ENCODE data around the gene VILL. TPM values are rescaled to one million over a fixed set of nuclear protein-coding genes. Genes with fewer than 3 reads are reported as not detected.

VILL gene
- total RNA-seq, 1 donor from 2014 or later, result 1.5 TPM

- no peak overlapping the region for H2AFZ ChIP-seq (ENCODE audit: low read depth, low read length)
- H3K9ac ChIP-seq (ENCODE audit: low read length), result peak overlapping the region; percentile 88
- H3K27me3 ChIP-seq (ENCODE audit: insufficient read depth, low read length), result no peaks in the 10 kb centered on the region
- peaks cover 9% of the 10 kb centered on the region for H3K4me1 ChIP-seq (ENCODE audit: insufficient read depth, low read length)
- peak overlapping the region; percentile 90 for H3K4me2 ChIP-seq (ENCODE audit: low read length)
- no peaks in the 10 kb centered on the region for H3K9me3 ChIP-seq (ENCODE audit: insufficient read depth, low read depth, low read length)
- peaks cover 24% of the 10 kb centered on the region for H4K20me1 ChIP-seq (ENCODE audit: insufficient read depth, low read length)
- Mint-ChIP-seq H3K27me3 (ENCODE audit: low read depth, unreplicated experiment) (peaks cover 6% of the 10 kb centered on the region), H3K36me3 (ENCODE audit: low read depth, unreplicated experiment) (peaks cover 3% of the 10 kb centered on the region), H3K4me3 (ENCODE audit: unreplicated experiment) (peak overlapping the region; percentile 95), H3K4me1 (ENCODE audit: low read depth, unreplicated experiment) (peaks cover 2% of the 10 kb centered on the region), H3K9me3 (ENCODE audit: unreplicated experiment) (no peaks in the 10 kb centered on the region), H3K27ac (ENCODE audit: unreplicated experiment) (no peak overlapping the region)
- TF ChIP-seq EZH2 (IDR thresholded peaks at IDR 0.05; ENCODE audit: insufficient read depth, low read length) (no peak), CTCF (IDR thresholded peaks at IDR 0.05; ENCODE audit: insufficient read depth, low read depth, low read length) (no peak)
- H3K36me3 ChIP-seq (ENCODE audit: insufficient read depth, low read length), result no peaks in the 10 kb centered on the region
- FAIRE-seq (no peak), DNase-seq (ENCODE audit: low read depth) (no peak)
- no peaks in the 10 kb centered on the region for H3K79me2 ChIP-seq (ENCODE audit: insufficient read depth, low read length)
- no peak overlapping the region for H3K4me3 ChIP-seq (ENCODE audit: insufficient read depth, low read depth, low read length)
- H3K27ac ChIP-seq (ENCODE audit: low read depth, low read length), result no peak overlapping the region
Measured at GRCh38 chr3:38022896-38023709, 32.5 kb downstream of the VILL start.

- DNase-seq (ENCODE audit: low read depth), result no peak
- no peak overlapping the region for H2AFZ ChIP-seq (ENCODE audit: low read depth, low read length)
- Mint-ChIP-seq H3K4me3 (ENCODE audit: unreplicated experiment) (no peak overlapping the region), H3K27me3 (ENCODE audit: low read depth, unreplicated experiment) (peaks cover 16% of the 10 kb centered on the region), H3K4me1 (ENCODE audit: low read depth, unreplicated experiment) (peaks cover 5% of the 10 kb centered on the region), H3K9me3 (ENCODE audit: unreplicated experiment) (no peaks in the 10 kb centered on the region), H3K36me3 (ENCODE audit: low read depth, unreplicated experiment) (no peaks in the 10 kb centered on the region), H3K27ac (ENCODE audit: unreplicated experiment) (no peak overlapping the region)
- H3K36me3 ChIP-seq (ENCODE audit: insufficient read depth, low read length), result no peaks in the 10 kb centered on the region
- H3K27me3 ChIP-seq (ENCODE audit: insufficient read depth, low read length), result no peaks in the 10 kb centered on the region
- H3K9me3 ChIP-seq (ENCODE audit: insufficient read depth, low read depth, low read length), result no peaks in the 10 kb centered on the region
- no peak for FAIRE-seq
- no peak overlapping the region for H3K9ac ChIP-seq (ENCODE audit: low read length)
- H3K4me3 ChIP-seq (ENCODE audit: insufficient read depth, low read depth, low read length), result no peak overlapping the region
- no peak overlapping the region for H3K4me2 ChIP-seq (ENCODE audit: low read length)
- no peak overlapping the region for H3K27ac ChIP-seq (ENCODE audit: low read depth, low read length)
- H4K20me1 ChIP-seq (ENCODE audit: insufficient read depth, low read length), result peaks cover 20% of the 10 kb centered on the region
- TF ChIP-seq CTCF (IDR thresholded peaks at IDR 0.05; ENCODE audit: insufficient read depth, low read depth, low read length), result no peak
- no peak for TF ChIP-seq EZH2 (IDR thresholded peaks at IDR 0.05; ENCODE audit: insufficient read depth, low read length)
- H3K79me2 ChIP-seq (ENCODE audit: insufficient read depth, low read length), result no peaks in the 10 kb centered on the region
- H3K4me1 ChIP-seq (ENCODE audit: insufficient read depth, low read length), result peaks cover 14% of the 10 kb centered on the region
Measured at GRCh38 chr3:38026856-38027255, 36.3 kb downstream of the VILL start.

All from astrocyte (in vitro differentiated cells and primary cell).